HepG2 (cell line): Measurements from ENCODE around the gene SEC31A. TPM values are rescaled to one million over a fixed set of nuclear protein-coding genes. Genes with fewer than 3 reads are reported as not detected.
A peak's percentile ranks its signal among the peaks of the same experiment; 100 is the strongest.

Experiments used
- ATF4 ChIP-seq, 2 experiments: fragments of 450-650 bp in 1 of 2; sonication (generic) in 1 of 2; formaldehyde crosslinking; IDR thresholded peaks; 2 replicates each; pipeline versions ENCODE4 v1.5.0 to v1.8.0; 2020 to 2022; ENCODE audit warnings: mild to moderate bottlenecking in 1 of 2, missing genetic modification reagents in 1 of 2
- CSRNP2 ChIP-seq: sonication (generic); formaldehyde crosslinking; conservative IDR thresholded peaks from 2 replicates; pipeline ENCODE4 v1.8.0; 2022; ENCODE audit warnings: low read depth, missing genetic modification reagents
- DRAP1 ChIP-seq: IDR thresholded peaks from 2 replicates; pipeline ENCODE4 v1.6.1; 2016; ENCODE audit warnings: missing genetic modification reagents, missing compliant biosample characterization
- ETV6 ChIP-seq: sonication (generic); formaldehyde crosslinking; conservative IDR thresholded peaks from 2 replicates; pipeline ENCODE4 v1.4.0; 2020; ENCODE audit warnings: missing genetic modification reagents
- MXD1 ChIP-seq: sonication (generic); formaldehyde crosslinking; IDR thresholded peaks from 2 replicates; pipeline ENCODE4 v1.4.0; 2020; ENCODE audit warnings: mild to moderate bottlenecking, missing genetic modification reagents
- MZF1 ChIP-seq: sonication (generic); formaldehyde crosslinking; IDR thresholded peaks from 2 replicates; pipeline ENCODE4 v1.8.1; 2023; ENCODE audit warnings: mild to moderate bottlenecking, missing genetic modification reagents, borderline replicate concordance
- NFE2 ChIP-seq: sonication (generic); formaldehyde crosslinking; IDR thresholded peaks from 2 replicates; pipeline ENCODE4 v1.4.0; 2020; ENCODE audit warnings: missing genetic modification reagents
- NR2F2 ChIP-seq: IDR thresholded peaks from 2 replicates; pipeline ENCODE4 v1.6.1; 2012; ENCODE audit warnings: low read depth, inconsistent platforms, borderline replicate concordance
- RFX1 ChIP-seq: fragments of 450-650 bp; IDR thresholded peaks from 2 replicates; pipeline ENCODE4 v1.6.1; 2017
- SUZ12 ChIP-seq: fragments of 150-350 bp; IDR thresholded peaks from 2 replicates; pipeline ENCODE4 v1.6.1; 2014; ENCODE audit warnings: low read depth, low read length
- THRA ChIP-seq: sonication (generic); formaldehyde crosslinking; IDR thresholded peaks from 2 replicates; pipeline ENCODE4 v1.4.0; 2020; ENCODE audit warnings: missing genetic modification reagents, borderline replicate concordance
- U2AF2 ChIP-seq: fragments of 200-400 bp; formaldehyde crosslinking; IDR thresholded peaks from 2 replicates; pipeline ENCODE4 v1.6.1; 2017; ENCODE audit warnings: low read depth, mild to moderate bottlenecking, low read length
- ZBTB8A ChIP-seq: sonication (generic); formaldehyde crosslinking; IDR thresholded peaks from 2 replicates; pipeline ENCODE4 v1.4.0; 2020; ENCODE audit warnings: mild to moderate bottlenecking, low read depth, missing genetic modification reagents, borderline replicate concordance
- ZC3H13 ChIP-seq: sonication (generic); formaldehyde crosslinking; IDR thresholded peaks from 2 replicates; pipeline ENCODE4 v1.8.1; 2023; ENCODE audit warnings: mild to moderate bottlenecking, missing genetic modification reagents, moderate library complexity
- ZFP36L1 ChIP-seq: sonication (generic); formaldehyde crosslinking; IDR thresholded peaks from 2 replicates; pipeline ENCODE4 v1.8.0; 2022; ENCODE audit warnings: mild to moderate bottlenecking, missing genetic modification reagents, moderate library complexity
- ZNF142 ChIP-seq: sonication (generic); formaldehyde crosslinking; IDR thresholded peaks from 2 replicates; pipeline ENCODE4 v1.4.0; 2020; ENCODE audit warnings: missing genetic modification reagents
- ZNF557 ChIP-seq: sonication (generic); formaldehyde crosslinking; IDR thresholded peaks from 2 replicates; pipeline ENCODE4 v1.4.0; 2020; ENCODE audit warnings: missing genetic modification reagents
- ZNF615 ChIP-seq: sonication (generic); formaldehyde crosslinking; IDR thresholded peaks from 2 replicates; pipeline ENCODE4 v1.5.0; 2020; ENCODE audit warnings: mild to moderate bottlenecking, missing genetic modification reagents, borderline replicate concordance
- polyA plus RNA-seq, 8 experiments: library from polyadenylated mRNA; depleted of rRNA in 3 of 8; stranded (reverse) in 7 of 8; unstranded in 1 of 8; fragments of >200 nt; fragmentation: Illumina TruSeq in 4 of 8; extraction: Trizol in 4 of 8; gene quantifications; 2 replicates each; pipeline versions ENCODE4 v1.2.1 to v1.2.3, GENCODE V29; 2011 to 2016; ENCODE audit warnings: low read depth in 4 of 8, missing spikeins in 1 of 8, mixed read lengths in 1 of 8; ENCODE audit not compliant: insufficient read depth in 1 of 8
- total RNA-seq, 5 experiments: library from RNA; depleted of rRNA; stranded (reverse); fragments of >200 nt; fragmentation: Illumina TruSeq; extraction: Trizol; gene quantifications; 2 replicates each; pipeline ENCODE4 v1.2.3, GENCODE V29; 2016; ENCODE audit warnings: low read depth in 1 of 5

Gene SEC31A
- total and polyA plus RNA-seq, 2 of the 13 experiments (the other 11 are each of a cell fraction or from before 2014, with no cell fraction given) = 231 to 435 TPM

GRCh38 chr4:82890901-82891706 is at the start of gene SEC31A (continued):
- TF ChIP-seq NR2F2 (no peak), MXD1 (CRISPR knock-in tag) (peak; percentile 77), ZBTB8A (no peak), CSRNP2 (CRISPR knock-in tag) (no peak), THRA (CRISPR knock-in tag) (peak; percentile 56; the same call in 1 of the 2 replicates), U2AF2 (0 out of 2 replicates have a peak, but pooled peaks have one; percentile 43), ZNF557 (CRISPR knock-in tag) (no peak), MZF1 (CRISPR knock-in tag) (0 out of 2 replicates have a peak, but pooled peaks have one; percentile 67), DRAP1 (CRISPR knock-in tag) (peak; percentile 93), ZNF142 (peak; percentile 91; the same call in 1 of the 2 replicates), RFX1 (no peak), ZNF615 (CRISPR knock-in tag) (peak; percentile 45; the same call in 1 of the 2 replicates), ATF4 (CRISPR knock-in tag; IDR thresholded peaks at IDR 0.05) (no peak; a peak in 1 of 4 replicates), SUZ12 (no peak), NFE2 (CRISPR knock-in tag) (no peak), ETV6 (peak; percentile 91), ZC3H13 (peak; percentile 86; the same call in 1 of the 2 replicates), ZFP36L1 (CRISPR knock-in tag) (peak; percentile 92)
